HG03025 (cell line): ENCODE measurements around the gene ABHD14A.

Source experiments
- ATAC-seq: cut with Tn5 transposase; IDR thresholded peaks from one replicate; pipeline ENCODE4 v1.9.1; 2021; ENCODE audit warnings: mild to moderate bottlenecking, moderate library complexity; ENCODE audit not compliant: unreplicated experiment, low FRiP score

ABHD14A gene

DNA sequence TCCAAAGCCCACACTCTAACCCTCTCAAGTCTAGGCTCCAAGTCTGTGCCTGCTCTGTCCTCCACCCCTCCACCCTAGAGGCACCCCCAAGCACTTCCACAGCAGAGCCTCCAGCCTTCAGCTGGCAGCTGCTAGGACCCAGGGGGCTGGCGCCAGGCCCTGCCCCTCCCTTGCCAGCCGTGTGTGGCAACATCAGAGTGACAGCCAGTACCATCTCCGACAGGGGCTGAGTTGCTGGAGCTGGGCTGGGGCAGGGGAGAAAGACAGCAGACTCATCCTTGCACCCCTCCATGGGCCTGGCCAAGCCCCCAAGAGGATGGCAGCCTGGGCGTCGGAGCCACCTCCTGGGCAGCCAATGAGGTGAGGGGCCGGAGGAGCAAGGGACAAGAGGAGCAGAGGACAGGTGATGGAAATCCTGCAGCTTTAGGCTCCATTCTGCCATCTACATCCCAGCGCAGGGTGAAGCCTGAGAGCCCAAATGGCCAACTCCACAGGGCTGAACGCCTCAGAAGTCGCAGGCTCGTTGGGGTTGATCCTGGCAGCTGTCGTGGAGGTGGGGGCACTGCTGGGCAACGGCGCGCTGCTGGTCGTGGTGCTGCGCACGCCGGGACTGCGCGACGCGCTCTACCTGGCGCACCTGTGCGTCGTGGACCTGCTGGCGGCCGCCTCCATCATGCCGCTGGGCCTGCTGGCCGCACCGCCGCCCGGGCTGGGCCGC lies 19.5 kb upstream of the ABHD14A start, which contains the start of gene GPR62:
Gene GPR62, plus strand, starts transcription at position 207 of the 718 bp plus-strand sequence. Its CDS starts 272 bp downstream, at position 479.
- no peak for ATAC-seq

DNA sequence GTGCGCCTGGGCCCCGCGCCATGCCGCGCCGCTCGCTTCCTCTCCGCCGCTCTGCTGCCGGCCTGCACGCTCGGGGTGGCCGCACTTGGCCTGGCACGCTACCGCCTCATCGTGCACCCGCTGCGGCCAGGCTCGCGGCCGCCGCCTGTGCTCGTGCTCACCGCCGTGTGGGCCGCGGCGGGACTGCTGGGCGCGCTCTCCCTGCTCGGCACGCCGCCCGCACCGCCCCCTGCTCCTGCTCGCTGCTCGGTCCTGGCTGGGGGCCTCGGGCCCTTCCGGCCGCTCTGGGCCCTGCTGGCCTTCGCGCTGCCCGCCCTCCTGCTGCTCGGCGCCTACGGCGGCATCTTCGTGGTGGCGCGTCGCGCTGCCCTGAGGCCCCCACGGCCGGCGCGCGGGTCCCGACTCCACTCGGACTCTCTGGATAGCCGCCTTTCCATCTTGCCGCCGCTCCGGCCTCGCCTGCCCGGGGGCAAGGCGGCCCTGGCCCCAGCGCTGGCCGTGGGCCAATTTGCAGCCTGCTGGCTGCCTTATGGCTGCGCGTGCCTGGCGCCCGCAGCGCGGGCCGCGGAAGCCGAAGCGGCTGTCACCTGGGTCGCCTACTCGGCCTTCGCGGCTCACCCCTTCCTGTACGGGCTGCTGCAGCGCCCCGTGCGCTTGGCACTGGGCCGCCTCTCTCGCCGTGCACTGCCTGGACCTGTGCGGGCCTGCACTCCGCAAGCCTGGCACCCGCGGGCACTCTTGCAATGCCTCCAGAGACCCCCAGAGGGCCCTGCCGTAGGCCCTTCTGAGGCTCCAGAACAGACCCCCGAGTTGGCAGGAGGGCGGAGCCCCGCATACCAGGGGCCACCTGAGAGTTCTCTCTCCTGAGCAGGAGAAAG lies 18.7 kb upstream of the ABHD14A start:
- no peak for ATAC-seq

DNA sequence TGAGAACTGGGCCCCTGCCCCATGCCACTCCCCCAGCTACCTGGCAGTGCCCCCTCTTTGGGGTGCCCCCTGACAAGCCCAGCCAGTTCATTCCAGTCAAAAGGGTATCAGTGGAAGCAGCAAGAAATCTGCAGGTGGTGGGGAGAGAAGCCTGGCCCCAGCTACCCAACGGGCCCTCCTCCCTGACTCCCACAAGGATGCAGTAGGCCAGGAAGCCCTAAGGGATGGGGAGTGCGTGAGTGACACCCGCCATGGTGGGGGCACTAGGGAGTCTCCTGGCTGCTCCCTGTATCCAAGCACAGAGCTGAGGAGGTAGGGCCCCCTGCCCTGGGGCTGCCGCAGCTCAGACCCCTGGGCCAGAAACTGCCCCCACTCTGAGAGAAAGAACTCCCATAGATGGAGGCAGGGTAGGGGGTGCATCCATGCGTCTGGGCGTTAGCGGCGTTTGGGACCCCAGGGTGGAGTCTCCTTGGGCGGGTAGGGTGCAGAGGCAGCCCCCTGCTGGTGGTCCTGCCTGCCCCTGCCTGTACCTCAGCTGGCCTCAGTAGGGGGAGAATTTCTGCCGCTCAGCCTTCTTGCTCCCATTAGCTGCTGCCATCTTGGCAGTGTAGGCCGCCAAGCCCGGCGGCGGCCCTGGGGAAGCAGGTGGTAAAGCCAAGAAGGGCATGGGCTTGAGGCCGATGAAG lies 17.2 kb upstream of the ABHD14A start:
- ATAC-seq, result no peak

DNA sequence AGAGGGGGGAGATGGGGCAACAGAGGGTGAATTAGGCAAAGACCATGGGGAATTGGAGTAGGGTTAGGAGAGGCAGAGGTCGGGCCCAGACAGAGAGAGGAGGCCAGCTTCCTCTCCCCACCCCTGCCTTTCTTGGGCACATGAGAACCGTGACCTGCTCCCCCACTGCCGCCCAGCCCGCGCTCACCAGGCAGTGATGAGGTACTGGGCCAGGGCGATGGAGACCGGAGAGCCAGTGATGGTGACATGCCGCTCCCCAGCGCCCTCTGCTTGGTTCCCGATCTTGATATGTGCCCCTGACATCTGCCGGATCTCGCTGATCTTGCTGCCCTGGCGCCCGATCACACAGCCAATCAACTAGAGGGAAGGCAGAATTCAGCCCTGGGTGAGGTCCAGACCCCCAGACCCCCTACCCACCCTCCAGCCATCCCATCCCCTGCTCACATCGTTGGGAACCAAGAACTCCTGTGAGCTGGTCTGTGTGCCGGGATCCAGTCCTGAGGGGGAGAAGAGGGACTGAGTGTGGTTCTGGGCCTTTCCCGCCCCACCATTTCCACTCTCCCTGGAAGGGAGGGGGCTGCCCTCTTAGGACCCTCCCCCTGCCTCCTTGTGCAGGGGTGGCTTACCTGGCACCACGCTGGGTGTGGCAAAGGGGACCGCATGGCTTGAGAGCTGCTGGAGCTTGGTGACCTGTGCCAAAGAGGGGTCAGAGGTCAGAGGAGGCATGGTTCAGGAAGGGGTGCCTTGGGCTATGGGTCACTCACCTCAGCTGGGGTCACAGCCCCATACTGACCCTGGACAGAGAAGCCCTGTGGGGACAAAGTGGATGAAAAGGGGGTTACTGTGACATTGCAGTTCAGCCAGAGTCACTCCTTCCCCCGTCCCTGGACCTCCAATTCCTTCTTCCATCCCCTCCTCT lies 16.0 kb upstream of the ABHD14A start:
- ATAC-seq, result no peak

DNA sequence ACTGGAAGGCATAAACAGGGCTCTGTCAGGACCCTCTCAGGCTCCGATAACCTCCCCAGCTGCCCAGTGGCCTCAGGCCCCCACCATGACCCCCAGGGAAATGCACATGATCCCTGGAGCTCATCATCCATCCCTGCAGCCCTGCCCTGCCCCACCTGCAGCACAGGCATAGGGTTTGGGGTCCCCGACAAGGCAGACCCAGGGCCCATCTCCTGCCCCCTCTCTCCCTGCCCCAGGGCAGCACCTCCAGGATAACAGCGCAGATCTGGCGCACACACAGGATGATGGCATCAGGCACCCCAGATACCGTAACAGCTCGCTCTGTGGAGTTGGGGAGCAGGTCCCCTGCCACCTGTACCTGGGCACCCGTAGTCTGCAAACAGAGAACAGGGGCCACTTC lies 15.2 kb upstream of the ABHD14A start:
- no peak for ATAC-seq

DNA sequence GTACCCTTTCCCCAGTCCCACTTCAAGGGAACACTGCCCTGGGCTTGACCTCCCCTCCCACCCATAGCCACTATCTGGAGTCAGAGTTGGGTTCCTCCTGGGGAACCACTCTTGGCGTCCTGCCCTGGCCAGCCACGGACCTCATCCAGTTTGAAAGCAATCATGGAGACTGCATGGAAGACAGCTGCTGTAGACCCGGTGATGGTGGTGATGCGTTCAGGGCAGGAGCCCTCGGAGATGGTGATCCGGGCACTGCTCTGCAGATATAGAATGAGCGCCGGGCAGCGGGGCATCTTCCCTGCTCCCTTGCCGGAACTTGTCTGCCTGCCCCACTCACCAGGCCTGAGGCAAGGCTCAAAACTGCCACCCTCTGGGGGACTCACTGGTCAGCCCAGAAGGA lies 14.5 kb upstream of the ABHD14A start:
- ATAC-seq, result no peak

DNA sequence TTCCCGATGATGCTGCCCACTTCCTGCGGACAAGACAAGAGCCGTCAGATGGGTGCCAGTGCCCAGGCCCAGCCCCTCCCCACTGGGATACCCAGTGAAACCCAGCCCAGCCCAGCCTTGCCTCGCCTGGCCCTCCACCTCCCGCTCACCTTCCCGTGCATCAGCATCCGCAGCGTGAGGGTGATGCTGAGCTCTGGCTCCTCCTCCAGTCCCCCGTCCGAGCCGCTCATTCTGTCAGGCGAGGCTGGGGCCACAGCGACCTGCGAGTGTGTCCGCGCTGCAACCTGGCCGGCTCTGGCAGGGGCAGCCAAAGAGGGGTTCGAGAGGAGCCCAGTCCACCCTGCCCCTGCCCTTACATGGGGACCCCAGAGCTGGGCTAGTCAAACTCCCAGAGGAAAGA lies 13.9 kb upstream of the ABHD14A start:
- ATAC-seq, result no peak

DNA sequence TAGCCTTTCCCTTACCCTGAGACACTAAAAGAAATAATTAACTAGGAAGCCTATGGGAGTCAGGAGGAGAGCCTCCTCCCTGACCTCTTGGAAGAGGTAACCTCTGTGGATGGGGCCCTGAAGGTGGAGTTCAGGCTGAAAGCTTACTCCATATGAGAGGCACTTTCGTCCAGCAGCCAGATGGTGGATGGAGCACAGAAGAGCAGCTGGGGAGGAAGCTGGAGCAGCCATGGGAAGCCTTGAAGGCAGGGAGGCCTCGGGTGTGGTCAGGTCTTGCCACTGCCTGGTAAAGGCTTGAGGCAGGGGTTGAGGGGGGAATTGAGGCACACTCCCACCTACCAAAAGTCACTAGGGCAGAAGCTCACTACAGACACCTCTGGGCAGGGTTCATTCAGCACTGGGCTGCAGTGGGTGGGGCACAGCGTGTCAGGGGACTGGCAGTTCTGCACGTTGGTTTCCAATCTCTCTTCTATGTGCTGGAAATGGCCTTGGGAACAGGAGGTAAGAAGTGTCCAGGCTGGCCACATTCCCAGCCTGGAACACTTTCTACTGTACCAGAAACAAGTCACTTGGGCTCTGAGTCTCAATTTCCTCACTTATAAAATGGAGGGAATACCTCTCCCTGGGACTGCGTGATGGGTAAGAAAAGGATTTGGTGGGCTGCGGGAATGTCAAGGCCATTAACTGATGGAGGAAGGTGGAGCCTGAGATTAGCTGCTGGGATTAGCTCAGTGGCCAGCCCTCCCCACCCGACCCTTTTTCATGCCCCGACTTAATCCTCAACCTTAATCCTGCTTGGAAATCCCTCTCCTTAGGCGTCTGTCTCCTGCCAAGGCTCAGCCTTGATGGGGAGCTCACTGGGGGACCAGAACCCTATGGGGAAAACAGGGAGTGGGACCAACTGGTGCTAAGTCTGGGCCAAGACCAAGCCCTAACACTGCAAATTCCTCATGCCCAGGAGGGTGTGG lies 13.0 kb upstream of the ABHD14A start:
- ATAC-seq, result no peak

DNA sequence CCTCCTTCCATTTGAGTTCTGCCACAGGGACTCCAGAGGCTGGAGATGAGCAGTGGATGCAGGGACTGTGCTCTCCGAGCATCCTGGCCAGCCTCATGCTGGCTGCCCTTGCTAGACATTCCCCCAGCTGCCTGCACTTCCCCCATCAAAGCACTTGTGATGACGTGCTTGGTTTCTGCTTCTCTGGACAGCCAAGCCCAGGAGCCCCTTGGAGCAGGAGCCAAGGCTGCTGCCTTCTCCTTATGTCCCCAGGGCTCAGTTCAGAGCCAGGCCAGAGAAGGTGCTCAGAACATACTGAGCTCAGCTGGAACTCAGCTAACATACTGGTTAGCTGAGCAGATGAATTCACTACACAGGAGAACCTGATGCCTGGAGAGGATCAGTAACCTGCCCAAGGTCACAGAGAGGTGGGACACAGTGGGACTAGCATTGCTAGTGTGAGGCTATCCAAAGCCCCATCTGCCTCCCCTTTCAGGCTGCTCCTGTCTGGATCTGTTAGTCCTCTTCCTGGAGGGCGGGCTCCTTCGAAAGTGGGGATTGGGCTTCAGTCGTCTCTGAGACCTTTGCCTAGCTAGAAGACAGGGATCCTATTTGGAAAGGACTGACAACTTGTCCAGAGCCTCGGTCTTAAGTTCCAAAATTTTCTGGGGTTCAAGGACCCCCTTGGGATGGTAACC lies 11.9 kb upstream of the ABHD14A start:
- ATAC-seq, result no peak

DNA sequence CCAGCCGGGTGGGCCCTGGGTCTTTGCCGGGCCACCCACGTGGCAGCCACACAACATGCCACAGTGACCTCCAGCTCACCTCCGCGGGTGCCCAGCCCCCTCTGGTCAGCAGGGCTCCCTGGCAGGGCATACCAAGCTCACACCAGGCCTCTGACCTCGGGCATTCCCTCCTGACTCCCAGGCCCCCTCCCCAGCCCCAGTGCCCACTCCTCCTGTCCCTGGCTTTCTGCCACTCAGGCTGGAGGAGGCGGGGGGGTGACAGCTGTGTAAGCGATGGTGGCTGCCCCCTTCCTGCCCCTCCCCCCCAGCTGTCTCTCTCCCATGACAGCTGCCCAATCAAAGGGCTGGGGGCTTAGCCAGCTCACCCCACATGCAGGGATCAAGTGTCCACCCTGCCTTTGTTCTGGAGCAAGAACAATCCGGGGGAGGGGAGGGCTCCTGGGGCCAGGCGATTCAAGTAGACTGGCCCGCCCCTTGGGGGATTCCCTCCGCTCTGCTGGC lies 10.9 kb upstream of the ABHD14A start:
- no peak for ATAC-seq

DNA sequence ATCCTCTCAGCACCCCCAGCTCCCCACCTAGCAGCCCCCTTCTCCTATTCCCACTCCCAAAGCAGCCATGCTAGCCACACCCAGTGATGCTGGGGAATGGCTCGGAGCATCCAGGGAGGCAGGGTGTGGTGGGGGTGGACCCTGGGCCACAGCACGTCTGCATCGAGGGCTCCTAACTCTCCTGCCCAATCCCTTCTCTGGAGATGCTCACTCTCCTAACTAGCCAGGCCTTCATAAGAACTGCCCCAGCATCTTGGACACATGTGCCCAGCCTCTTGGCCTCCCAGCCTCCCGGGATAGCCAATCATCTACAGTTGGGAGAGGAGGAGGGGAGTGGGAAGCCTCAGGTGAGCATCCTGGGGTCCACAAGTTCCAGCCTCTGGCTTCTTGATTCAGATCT lies 10.3 kb upstream of the ABHD14A start:
- ATAC-seq, result no peak

DNA sequence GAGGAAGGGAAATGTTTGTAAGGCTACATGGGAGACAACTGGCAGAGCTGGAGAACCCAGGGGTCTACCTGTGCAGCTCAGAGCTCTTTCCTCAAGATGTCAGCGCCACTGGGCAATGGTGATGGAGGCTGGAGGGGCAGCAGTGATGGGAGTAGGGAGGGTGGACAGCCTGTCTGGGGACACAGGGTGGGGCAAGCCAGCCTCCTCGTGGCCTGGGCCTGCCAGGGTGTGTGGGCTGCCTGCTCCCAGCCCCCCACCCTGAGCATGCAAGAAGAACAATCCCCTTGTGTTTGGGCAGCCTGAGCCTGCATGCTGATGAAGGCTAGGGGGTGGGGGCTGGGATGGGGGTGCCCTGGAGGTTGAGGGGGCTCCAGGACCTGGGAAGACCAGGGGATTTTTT lies 8.8 kb upstream of the ABHD14A start:
- no peak for ATAC-seq

DNA sequence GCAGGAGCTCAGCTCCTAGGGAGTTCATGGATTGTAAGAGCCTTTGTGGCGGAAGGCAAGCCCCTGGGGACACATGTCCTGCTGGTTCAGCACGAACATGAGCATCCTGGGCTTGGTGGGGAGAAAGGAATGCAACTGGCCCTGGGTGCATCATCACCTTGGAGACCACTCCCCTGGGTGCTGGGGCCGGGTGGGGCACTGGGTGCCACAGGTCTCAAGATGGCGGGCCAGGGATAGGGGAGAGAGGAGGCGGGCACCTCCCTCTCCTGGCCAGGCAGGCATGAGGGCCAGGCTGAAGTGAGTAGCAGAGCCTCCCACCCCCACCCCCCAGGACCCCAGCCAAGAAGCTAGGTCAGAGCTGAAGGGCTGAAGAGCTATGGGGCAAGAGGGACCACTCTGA lies 8.4 kb upstream of the ABHD14A start:
- ATAC-seq, result no peak

DNA sequence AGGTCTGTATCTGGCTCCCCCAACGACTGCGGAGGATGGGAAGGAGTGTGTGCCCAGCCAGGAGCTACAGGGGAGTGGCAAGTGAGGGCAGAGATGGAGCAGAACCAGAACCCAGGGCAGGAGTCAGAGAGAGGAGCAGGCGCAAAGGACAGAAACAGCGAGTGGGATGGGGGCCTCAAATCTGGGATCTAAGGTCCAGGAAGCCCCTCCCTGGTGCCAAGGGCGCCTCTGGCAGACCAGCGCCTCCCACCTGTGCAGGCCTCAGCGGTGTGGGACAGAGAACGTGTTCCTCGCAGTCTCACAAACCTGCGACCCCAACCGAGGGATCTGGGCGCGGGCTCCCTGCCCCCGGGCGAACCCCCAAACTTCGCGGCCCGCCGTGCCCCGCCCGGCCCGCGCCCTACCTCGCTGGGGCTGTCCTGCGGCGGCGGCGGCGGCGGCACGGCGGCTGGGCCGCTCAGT lies 7.9 kb upstream of the ABHD14A start:
- ATAC-seq, result no peak

DNA sequence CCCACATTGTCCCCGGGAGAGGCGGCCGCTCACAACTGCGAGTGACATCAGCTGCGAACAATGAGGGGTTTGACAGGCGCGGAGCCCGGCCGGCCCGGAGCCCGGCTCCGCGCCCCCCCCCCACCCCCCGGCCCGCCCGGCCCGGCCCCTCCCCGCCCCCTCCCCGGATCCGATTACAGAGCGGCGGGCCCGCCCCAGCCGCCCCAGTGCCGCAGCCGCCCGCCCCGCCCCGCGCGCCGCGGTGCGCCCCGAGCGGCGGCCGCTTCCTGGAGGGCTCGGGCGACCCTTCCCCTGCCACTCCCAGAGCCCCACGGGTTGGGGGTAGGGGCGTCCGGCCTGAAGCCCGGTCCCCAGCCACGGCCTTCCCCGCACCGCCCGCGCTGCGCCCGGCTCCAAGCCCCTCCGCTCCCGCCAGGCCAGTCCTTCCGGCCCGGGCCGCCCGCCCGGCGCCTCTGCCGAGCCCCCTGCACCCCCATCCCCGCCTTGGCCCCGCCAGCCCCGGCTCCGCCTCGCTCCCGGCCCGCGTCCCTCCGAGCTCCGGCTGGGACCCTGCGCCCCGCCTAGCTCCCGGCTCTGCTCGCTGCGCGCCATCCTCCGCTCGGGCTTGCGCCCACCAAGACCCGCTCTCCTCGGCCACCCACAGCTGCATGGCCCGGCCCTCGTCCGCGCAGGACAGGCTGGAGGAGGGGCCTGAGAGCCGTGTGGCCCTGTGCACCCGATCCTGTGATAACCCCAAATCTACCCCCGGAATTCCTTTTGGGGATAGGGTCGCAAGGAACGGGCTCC lies 7.3 kb upstream of the ABHD14A start, which contains the start of gene PCBP4:
Gene PCBP4, minus strand, starts transcription at position 71 of the 786 bp plus-strand sequence. CDS start 6,214 bp downstream, outside the sequence.
- ATAC-seq, result no peak

DNA sequence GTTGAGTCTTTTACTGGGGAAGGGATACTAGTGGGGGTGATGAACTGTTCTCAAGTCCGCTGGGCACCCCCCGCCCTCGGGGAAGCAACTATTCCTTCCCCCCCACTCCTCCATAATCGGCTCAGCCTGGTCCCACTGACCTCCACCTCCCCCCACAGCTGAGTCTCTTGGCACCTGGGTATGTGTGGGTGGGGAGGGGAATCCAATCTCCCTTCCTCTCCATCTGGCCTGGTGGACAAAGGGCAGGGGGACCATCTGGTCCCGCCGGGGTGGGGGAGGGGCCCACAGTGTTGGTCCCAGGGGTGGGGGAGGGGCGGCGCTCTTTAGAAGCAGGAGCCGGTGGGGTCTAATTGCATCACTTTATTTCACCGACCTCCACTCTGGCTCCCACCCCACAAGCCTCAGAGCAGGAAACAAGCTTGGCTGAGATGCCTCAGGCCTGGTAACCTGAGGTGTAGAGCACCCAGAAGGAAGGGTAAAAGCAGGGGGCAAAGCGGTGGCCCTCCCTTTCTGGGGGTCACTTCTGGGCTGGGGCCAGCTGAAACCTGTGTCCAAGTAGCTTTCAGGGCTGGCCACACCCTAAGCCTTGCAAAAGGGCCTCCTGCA lies 6.6 kb upstream of the ABHD14A start:
- ATAC-seq, result no peak
